A549 (cell line): ENCODE measurements around the gene KLHL29.

Source experiments
- CTCF ChIP-seq: fragments of >200 bp; sonication (Bioruptor Twin); formaldehyde crosslinking; IDR thresholded peaks from 3 replicates; pipeline ENCODE4 v1.5.1; 2016
- HOXB5 ChIP-seq: fragments of 250-450 bp; sonication (Bioruptor Pico); IDR thresholded peaks from 2 replicates; pipeline ENCODE4 v1.5.0; 2020; ENCODE audit warnings: mild to moderate bottlenecking, moderate library complexity
- POLR2A ChIP-seq: IDR thresholded peaks from 2 replicates; pipeline ENCODE4 v1.6.1; 2012; ENCODE audit warnings: mild to moderate bottlenecking, low read length

DNA sequence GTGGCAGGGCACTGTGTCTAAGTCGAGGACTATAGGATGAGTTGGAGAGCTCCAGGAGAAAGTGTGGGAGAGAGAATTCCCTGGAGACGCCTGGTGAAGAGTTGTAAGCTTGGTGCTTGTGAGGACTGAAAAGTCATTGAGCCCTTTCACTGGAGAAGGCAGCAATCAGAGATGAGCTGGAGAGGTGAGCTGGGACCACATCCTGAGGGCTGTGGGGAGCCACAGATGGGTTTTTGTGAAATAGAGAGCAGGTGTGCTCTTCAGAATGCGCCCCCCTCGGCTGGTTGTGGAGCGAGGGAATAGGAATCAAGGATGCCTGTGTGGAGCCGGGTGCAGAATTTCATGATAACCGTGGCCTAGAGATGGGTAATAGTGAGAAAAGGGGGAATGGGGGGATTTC lies 224.3 kb downstream of the KLHL29 start:
- no peak for TF ChIP-seq CTCF
- no peak for TF ChIP-seq HOXB5 (CRISPR knock-in tag)
- no peak for TF ChIP-seq POLR2A
